ENCODE data around the gene CGB7.
"Not testable (repeated sequence)": the region's sequence is repeated elsewhere in the genome, so short reads cannot be mapped to it uniquely, and the experiment has no call there.

CGB7 gene

GRCh38 chr19:49025088-49025487 is 32.5 kb downstream of the CGB7 start:
- H3K9me3 ChIP-seq (ENCODE audit: control insufficient read depth, insufficient read depth, low read depth, low read length); H3K27ac ChIP-seq (ENCODE audit: extremely low read depth, low read depth, low read length); H3K36me3 ChIP-seq (ENCODE audit: control insufficient read depth in 2 of 2, insufficient read depth in 1 of 2, low read length in 2 of 2); H3K4me1 ChIP-seq (ENCODE audit: control insufficient read depth, insufficient read depth, low read length); POLR2A ChIA-PET; H3K4me3 ChIP-seq (ENCODE audit: low read depth, low read length); CTCF ChIA-PET: not testable (repeated sequence)
- TF ChIP-seq ZFP3 (tag by site-specific recombination; IDR thresholded peaks at IDR 0.05; ENCODE audit: low read depth), result 0 out of 2 replicates have a peak, but pooled peaks have one; percentile 28

GRCh38 chr19:49024233-49024632 is 33.3 kb downstream of the CGB7 start, which contains the start of gene CGB3:
Gene CGB3, minus strand, starts transcription at chr19:49024333. Its CDS starts 362 bp downstream, at chr19:49023971.
- POLR2A ChIA-PET; H3K9me3 ChIP-seq (ENCODE audit: control insufficient read depth, insufficient read depth, low read depth, low read length); H3K4me1 ChIP-seq (ENCODE audit: control insufficient read depth, insufficient read depth, low read length); H3K27ac ChIP-seq (ENCODE audit: extremely low read depth, low read depth, low read length); CTCF ChIA-PET; H3K4me3 ChIP-seq (ENCODE audit: low read depth, low read length); H3K36me3 ChIP-seq (ENCODE audit: control insufficient read depth in 2 of 2, insufficient read depth in 1 of 2, low read length in 2 of 2): not testable (repeated sequence)

DNA sequence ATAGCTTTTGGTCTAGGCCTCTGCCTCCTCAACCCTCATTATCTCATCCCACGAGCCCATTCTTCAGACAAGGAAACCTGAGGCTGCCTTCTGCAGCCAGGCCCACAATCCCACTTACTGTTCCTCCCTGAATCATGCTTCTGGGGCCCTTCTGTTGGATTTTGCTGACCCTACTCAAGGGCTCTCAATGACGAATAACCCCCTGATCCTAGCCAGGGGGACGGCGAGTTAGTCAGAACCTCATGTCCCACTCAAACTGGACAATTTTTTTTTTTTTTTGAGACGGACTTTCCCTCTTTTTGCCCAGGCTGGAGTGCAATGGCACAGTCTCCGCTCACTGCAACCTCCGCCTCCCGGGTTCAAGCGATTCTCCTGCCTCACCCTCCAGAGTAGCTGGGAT is 35.4 kb downstream of the CGB7 start:
- no peaks in the 10 kb centered on the region for H3K9me3 ChIP-seq (ENCODE audit: control insufficient read depth, insufficient read depth, low read depth, low read length)
- TF ChIP-seq ZNF555 (tag by site-specific recombination; conservative IDR thresholded peaks at IDR 0.05) (no peak), ZXDB (tag by site-specific recombination; IDR thresholded peaks at IDR 0.05) (no peak), ZNF146 (tag by site-specific recombination; IDR thresholded peaks at IDR 0.05) (no peak), ZNF510 (tag by site-specific recombination; IDR thresholded peaks at IDR 0.05; ENCODE audit: insufficient replicate concordance) (no peak), ZSCAN30 (tag by site-specific recombination; IDR thresholded peaks at IDR 0.05) (no peak), ZNF670 (tag by site-specific recombination; IDR thresholded peaks at IDR 0.05; ENCODE audit: low read depth) (no peak), ZNF394 (tag by site-specific recombination; IDR thresholded peaks at IDR 0.05; ENCODE audit: borderline replicate concordance) (no peak), ZNF843 (tag by site-specific recombination; IDR thresholded peaks at IDR 0.05) (no peak), BCL11A (tag by site-specific recombination; IDR thresholded peaks at IDR 0.05; ENCODE audit: low read depth) (no peak), ZNF544 (tag by site-specific recombination; IDR thresholded peaks at IDR 0.05) (no peak), ATF2 (tag by site-specific recombination; IDR thresholded peaks at IDR 0.05; ENCODE audit: low read depth) (no peak), ZBTB17 (tag by site-specific recombination; IDR thresholded peaks at IDR 0.05) (no peak), PRDM1 (tag by site-specific recombination; IDR thresholded peaks at IDR 0.05) (no peak), ZNF596 (tag by site-specific recombination; IDR thresholded peaks at IDR 0.05) (no peak), ZNF560 (tag by site-specific recombination; IDR thresholded peaks at IDR 0.05; ENCODE audit: borderline replicate concordance) (no peak), ZNF280D (tag by site-specific recombination; IDR thresholded peaks at IDR 0.05) (no peak)
- TF ChIP-seq, protein P1, sequence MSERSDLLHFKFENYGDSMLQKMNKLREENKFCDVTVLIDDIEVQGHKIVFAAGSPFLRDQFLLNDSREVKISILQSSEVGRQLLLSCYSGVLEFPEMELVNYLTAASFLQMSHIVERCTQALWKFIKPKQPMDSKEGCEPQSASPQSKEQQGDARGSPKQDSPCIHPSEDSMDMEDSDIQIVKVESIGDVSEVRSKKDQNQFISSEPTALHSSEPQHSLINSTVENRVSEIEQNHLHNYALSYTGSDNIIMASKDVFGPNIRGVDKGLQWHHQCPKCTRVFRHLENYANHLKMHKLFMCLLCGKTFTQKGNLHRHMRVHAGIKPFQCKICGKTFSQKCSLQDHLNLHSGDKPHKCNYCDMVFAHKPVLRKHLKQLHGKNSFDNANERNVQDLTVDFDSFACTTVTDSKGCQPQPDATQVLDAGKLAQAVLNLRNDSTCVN (tag by site-specific recombination; optimal IDR thresholded peaks at IDR 0.05), result no peak
- TF ChIP-seq, protein P2, sequence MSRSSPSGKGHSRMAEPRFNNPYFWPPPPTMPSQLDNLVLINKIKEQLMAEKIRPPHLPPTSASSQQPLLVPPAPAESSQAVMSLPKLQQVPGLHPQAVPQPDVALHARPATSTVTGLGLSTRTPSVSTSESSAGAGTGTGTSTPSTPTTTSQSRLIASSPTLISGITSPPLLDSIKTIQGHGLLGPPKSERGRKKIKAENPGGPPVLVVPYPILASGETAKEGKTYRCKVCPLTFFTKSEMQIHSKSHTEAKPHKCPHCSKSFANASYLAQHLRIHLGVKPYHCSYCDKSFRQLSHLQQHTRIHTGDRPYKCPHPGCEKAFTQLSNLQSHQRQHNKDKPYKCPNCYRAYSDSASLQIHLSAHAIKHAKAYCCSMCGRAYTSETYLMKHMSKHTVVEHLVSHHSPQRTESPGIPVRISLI (tag by site-specific recombination; IDR thresholded peaks at IDR 0.05), result no peak
- no peaks in the 10 kb centered on the region for H3K36me3 ChIP-seq (ENCODE audit: control insufficient read depth in 2 of 2, insufficient read depth in 1 of 2, low read length in 2 of 2)
- POLR2A ChIA-PET, result interaction anchor here (3.4 kb wide), 1 partner anchor 29 kb away, joined by 20 read pairs; the partner anchor contains the start of genes GYS1 and RUVBL2
- CTCF ChIA-PET, result interaction anchor here (0.7 to 1.7 kb wide), 5 partner anchors 17 to 177 kb away, joined by 3 to 8 read pairs (median 3); partner anchors contain the start of genes GYS1 and RUVBL2
- no peak overlapping the region for H3K4me3 ChIP-seq (ENCODE audit: low read depth, low read length)
- peaks cover 8% of the 10 kb centered on the region for H3K4me1 ChIP-seq (ENCODE audit: control insufficient read depth, insufficient read depth, low read length)
- H3K27ac ChIP-seq (ENCODE audit: extremely low read depth, low read depth, low read length), result no peak overlapping the region

All from HEK293 (cell line).